Measurements from ENCODE around the gene ANKS1A. TPM values are rescaled to one million over a fixed set of nuclear protein-coding genes. Genes with fewer than 3 reads are reported as not detected.

ANKS1A gene
- total RNA-seq, 1 experiment from 2014 or later: 21.7 TPM

DNA sequence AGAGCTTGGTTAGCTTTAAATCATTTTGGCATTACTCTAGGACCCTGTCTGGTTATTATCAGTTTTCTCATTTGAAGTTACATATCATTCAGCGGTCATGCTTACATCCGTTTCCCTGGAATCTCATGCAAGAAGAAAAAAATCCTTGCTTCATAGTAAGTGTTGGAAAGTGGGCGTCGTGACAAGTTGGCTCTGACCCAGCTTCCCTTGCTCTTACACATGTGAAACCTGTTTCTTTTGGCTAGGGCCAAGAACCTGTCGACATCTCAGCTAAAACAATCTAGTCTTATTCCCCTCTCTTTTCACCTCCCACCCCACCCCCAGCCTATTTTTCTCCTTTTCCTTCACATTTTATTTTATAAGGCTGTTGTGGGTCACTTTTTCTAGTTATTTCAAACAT, 45.5 kb downstream of the ANKS1A start:
- Histone ChIP-seq H3K4me3 (ENCODE audit: low read depth, low read length, poor library complexity, severe bottlenecking) (no peak overlapping the region), H3K27ac (ENCODE audit: low read depth, low read length, poor library complexity, severe bottlenecking) (no peak overlapping the region), H3K36me3 (ENCODE audit: insufficient read depth, low read length, poor library complexity, severe bottlenecking) (no peaks in the 10 kb centered on the region), H3K9me3 (ENCODE audit: low read depth, low read length, poor library complexity, severe bottlenecking) (no peaks in the 10 kb centered on the region), H3K4me1 (ENCODE audit: insufficient read depth, low read length, poor library complexity, severe bottlenecking) (peaks cover 8% of the 10 kb centered on the region), H3K27me3 (replicated peaks; ENCODE audit: insufficient read depth, low read depth, low read length, poor library complexity) (no peaks in the 10 kb centered on the region)
- intact Hi-C loops (cut with micrococcal nuclease; ENCODE audit: unreplicated experiment): no loop called here
- no TSS peak for BruUV-seq (replicated peaks)
- POLR2A ChIA-PET (ENCODE audit: low non-redundant PET): interaction anchor here (0.6 kb wide), 1 partner anchor 25 kb away, joined by 3 read pairs; no protein-coding TSS in a partner anchor
- CTCF ChIA-PET: no interaction called here
- no peak for DNase-seq (ENCODE audit: low spot score)
- TF ChIP-seq, protein P1, sequence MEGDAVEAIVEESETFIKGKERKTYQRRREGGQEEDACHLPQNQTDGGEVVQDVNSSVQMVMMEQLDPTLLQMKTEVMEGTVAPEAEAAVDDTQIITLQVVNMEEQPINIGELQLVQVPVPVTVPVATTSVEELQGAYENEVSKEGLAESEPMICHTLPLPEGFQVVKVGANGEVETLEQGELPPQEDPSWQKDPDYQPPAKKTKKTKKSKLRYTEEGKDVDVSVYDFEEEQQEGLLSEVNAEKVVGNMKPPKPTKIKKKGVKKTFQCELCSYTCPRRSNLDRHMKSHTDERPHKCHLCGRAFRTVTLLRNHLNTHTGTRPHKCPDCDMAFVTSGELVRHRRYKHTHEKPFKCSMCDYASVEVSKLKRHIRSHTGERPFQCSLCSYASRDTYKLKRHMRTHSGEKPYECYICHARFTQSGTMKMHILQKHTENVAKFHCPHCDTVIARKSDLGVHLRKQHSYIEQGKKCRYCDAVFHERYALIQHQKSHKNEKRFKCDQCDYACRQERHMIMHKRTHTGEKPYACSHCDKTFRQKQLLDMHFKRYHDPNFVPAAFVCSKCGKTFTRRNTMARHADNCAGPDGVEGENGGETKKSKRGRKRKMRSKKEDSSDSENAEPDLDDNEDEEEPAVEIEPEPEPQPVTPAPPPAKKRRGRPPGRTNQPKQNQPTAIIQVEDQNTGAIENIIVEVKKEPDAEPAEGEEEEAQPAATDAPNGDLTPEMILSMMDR (conservative IDR thresholded peaks at IDR 0.05; ENCODE audit: low read depth, low read length): no peak
- no peak for TF ChIP-seq EZH2 (IDR thresholded peaks at IDR 0.05; ENCODE audit: borderline replicate concordance, low read depth, low read length, poor library complexity, severe bottlenecking)

DNA sequence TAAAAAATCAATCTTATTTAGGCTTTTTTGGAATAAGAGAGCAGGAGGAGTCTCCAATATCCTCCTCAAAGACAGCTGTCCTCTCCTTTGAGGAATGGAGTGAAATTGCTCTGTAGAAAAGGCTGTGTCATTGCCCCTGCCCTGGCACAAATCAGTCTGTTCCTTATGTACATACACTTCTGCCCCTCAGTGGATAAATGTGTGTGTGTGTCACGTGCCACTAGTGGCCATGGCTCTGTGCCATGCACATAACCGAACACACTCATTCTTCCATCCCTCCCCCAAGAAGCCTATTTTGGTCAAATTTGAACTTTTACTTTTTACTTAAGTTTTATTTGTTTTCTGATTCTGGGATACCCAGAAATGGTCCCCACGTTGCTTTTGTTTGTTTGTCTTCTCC, 49.2 kb downstream of the ANKS1A start:
- ChIA-PET CTCF (no interaction called here), POLR2A (ENCODE audit: low non-redundant PET) (no interaction called here)
- no peak for DNase-seq (ENCODE audit: low spot score)
- H3K36me3 ChIP-seq (ENCODE audit: insufficient read depth, low read length, poor library complexity, severe bottlenecking): no peaks in the 10 kb centered on the region
- intact Hi-C loops (cut with micrococcal nuclease; ENCODE audit: unreplicated experiment): no loop called here
- no peak for TF ChIP-seq EZH2 (IDR thresholded peaks at IDR 0.05; ENCODE audit: borderline replicate concordance, low read depth, low read length, poor library complexity, severe bottlenecking)
- TF ChIP-seq, protein P1 (conservative IDR thresholded peaks at IDR 0.05; ENCODE audit: low read depth, low read length): no peak
- H3K4me3 ChIP-seq (ENCODE audit: low read depth, low read length, poor library complexity, severe bottlenecking): no peak overlapping the region
- H3K4me1 ChIP-seq (ENCODE audit: insufficient read depth, low read length, poor library complexity, severe bottlenecking): no peaks in the 10 kb centered on the region
- no peaks in the 10 kb centered on the region for H3K27me3 ChIP-seq (replicated peaks; ENCODE audit: insufficient read depth, low read depth, low read length, poor library complexity)
- no peak overlapping the region for H3K27ac ChIP-seq (ENCODE audit: low read depth, low read length, poor library complexity, severe bottlenecking)
- BruUV-seq (replicated peaks): no TSS peak
- H3K9me3 ChIP-seq (ENCODE audit: low read depth, low read length, poor library complexity, severe bottlenecking): no peaks in the 10 kb centered on the region

DNA sequence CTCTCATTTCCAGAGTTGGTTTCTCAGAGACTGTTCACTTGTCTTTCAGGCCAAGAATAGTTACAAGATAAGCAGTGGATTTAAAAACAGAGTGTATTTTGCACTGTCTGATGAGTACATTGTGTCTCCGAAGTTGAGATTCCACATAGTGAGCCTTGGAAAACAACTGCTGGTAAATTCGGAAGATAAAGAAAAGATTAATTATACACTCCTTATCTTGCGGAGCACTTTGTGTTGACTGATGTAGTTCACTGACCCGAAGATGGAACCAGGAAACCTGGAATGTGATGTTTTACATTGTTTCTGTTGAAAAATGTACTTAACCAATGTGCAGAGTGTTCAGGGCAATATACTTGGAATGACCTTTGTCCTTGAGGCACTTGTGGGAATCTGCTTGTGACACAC, 51.0 kb downstream of the ANKS1A start:
- TF ChIP-seq, protein P1 (conservative IDR thresholded peaks at IDR 0.05; ENCODE audit: low read depth, low read length): no peak
- no peak for TF ChIP-seq EZH2 (IDR thresholded peaks at IDR 0.05; ENCODE audit: borderline replicate concordance, low read depth, low read length, poor library complexity, severe bottlenecking)
- H3K4me1 ChIP-seq (ENCODE audit: insufficient read depth, low read length, poor library complexity, severe bottlenecking): no peaks in the 10 kb centered on the region
- BruUV-seq (replicated peaks): no TSS peak
- intact Hi-C loops (cut with micrococcal nuclease; ENCODE audit: unreplicated experiment): no loop called here
- no peak for DNase-seq (ENCODE audit: low spot score)
- H3K27ac ChIP-seq (ENCODE audit: low read depth, low read length, poor library complexity, severe bottlenecking): no peak overlapping the region
- ChIA-PET POLR2A (ENCODE audit: low non-redundant PET) (no interaction called here), CTCF (no interaction called here)
- no peaks in the 10 kb centered on the region for H3K36me3 ChIP-seq (ENCODE audit: insufficient read depth, low read length, poor library complexity, severe bottlenecking)
- no peaks in the 10 kb centered on the region for H3K9me3 ChIP-seq (ENCODE audit: low read depth, low read length, poor library complexity, severe bottlenecking)
- no peaks in the 10 kb centered on the region for H3K27me3 ChIP-seq (replicated peaks; ENCODE audit: insufficient read depth, low read depth, low read length, poor library complexity)
- H3K4me3 ChIP-seq (ENCODE audit: low read depth, low read length, poor library complexity, severe bottlenecking): no peak overlapping the region
